K562 (cell line): ENCODE results near the gene FOXN1. TPM values are rescaled to one million over a fixed set of nuclear protein-coding genes. Genes with fewer than 3 reads are reported as not detected.
A peak's percentile ranks its signal among the peaks of the same experiment; 100 is the strongest.

Source experiments
- ATAC-seq: fragments of 200-7000 bp; cut with Tn5 transposase; 3 replicates; pipeline ENCODE4 v1.9.1; 2020; ENCODE audit warnings: moderate library complexity
- BruUV-seq: library from RNA; stranded (reverse); fragments of 400-500 nt; replicated peaks from 2 replicates; lab custom pipeline; 2021; lab: Mats Ljungman, UMichigan
- CTCF ChIA-PET: fragments of 300-600 bp; formaldehyde crosslinking; extraction: SDS; loops from one replicate; lab custom pipeline; 2021; ENCODE audit warnings: low intra/inter-chr PET ratio; lab: Yijun Ruan, JAX
- POLR2A ChIA-PET: fragments of 300-600, 350-650 bp; sonication (Branson Sonifier 250); formaldehyde crosslinking; extraction: SDS; loops from one replicate; lab custom pipeline; 2021; ENCODE audit warnings: antibody characterized with exemption, inconsistent platforms; lab: Yijun Ruan, JAX
- DNase-seq, 4 experiments: peaks; one replicate each; pipeline versions ENCODE4 v3.0.0 to v3.0.0-alpha.2; 2011 to 2018; ENCODE audit warnings: low spot score in 3 of 4, mixed read lengths in 3 of 4; ENCODE audit errors: extremely low read depth in 1 of 4
- FAIRE-seq: peaks from 2 replicates; lab custom pipeline; 2011; peaks lifted over from hg19 to GRCh38; lab: Jason Lieb, UNC
- H2AFZ ChIP-seq: 2 replicates; pipeline ENCODE4 v1.6.0; 2011; ENCODE audit warnings: low read depth, low read length, control low read depth, inconsistent platforms
- H3K27ac ChIP-seq: fragments of 200-600 bp; 3 replicates; pipeline ENCODE4 v1.8.0; 2011; ENCODE audit warnings: low read depth, mild to moderate bottlenecking, control low read depth, inconsistent platforms, low read length, moderate library complexity, mixed read lengths; ENCODE audit errors: extremely low read depth
- H3K27me3 ChIP-seq, 2 experiments: fragments of 300-600 bp in 1 of 2; 2 replicates in 1 of 2; 3 replicates in 1 of 2; pipeline versions ENCODE4 v1.6.0 to v1.8.0; 2011; ENCODE audit warnings: inconsistent platforms in 2 of 2, low read length in 2 of 2, mild to moderate bottlenecking in 1 of 2, mixed read lengths in 1 of 2, moderate library complexity in 1 of 2; ENCODE audit not compliant: control insufficient read depth in 2 of 2, insufficient read depth in 2 of 2
- H3K36me3 ChIP-seq: fragments of 300-600 bp; 3 replicates; pipeline ENCODE4 v1.8.0; 2011; ENCODE audit warnings: mild to moderate bottlenecking, low read length, inconsistent platforms; ENCODE audit not compliant: control insufficient read depth, insufficient read depth
- H3K4me1 ChIP-seq, 2 experiments: fragments of 200-600 bp in 1 of 2; replicated peaks in 1 of 2; 2 replicates in 1 of 2; 3 replicates in 1 of 2; pipeline versions ENCODE4 v1.5.1 to v1.8.0; 2011; ENCODE audit warnings: inconsistent platforms in 2 of 2, low read length in 2 of 2, mild to moderate bottlenecking in 1 of 2, mixed read lengths in 1 of 2, moderate library complexity in 1 of 2; ENCODE audit not compliant: control insufficient read depth in 2 of 2, insufficient read depth in 2 of 2
- H3K4me2 ChIP-seq: 2 replicates; pipeline ENCODE4 v1.6.1; 2011; ENCODE audit warnings: low read length, control low read depth, inconsistent platforms, mixed read lengths; ENCODE audit not compliant: insufficient read depth
- H3K4me3 ChIP-seq: fragments of 200-600 bp; sonication (generic), shearing (Covaris generic); 2 replicates; pipeline ENCODE4 v1.5.1; 2016; ENCODE audit warnings: control low read depth, inconsistent platforms
- H3K79me2 ChIP-seq: fragments of 200-600 bp; 3 replicates; pipeline ENCODE4 v1.8.0; 2011; ENCODE audit warnings: low read length, inconsistent platforms; ENCODE audit not compliant: control insufficient read depth, insufficient read depth
- H3K9ac ChIP-seq, 2 experiments: 2 replicates each; pipeline versions ENCODE4 v1.6.0 to v1.6.1; 2011; ENCODE audit warnings: low read depth in 2 of 2, low read length in 2 of 2, control low read depth in 1 of 2, inconsistent platforms in 1 of 2, mild to moderate bottlenecking in 1 of 2, mixed read lengths in 1 of 2; ENCODE audit not compliant: insufficient read depth in 1 of 2
- H3K9me1 ChIP-seq: one replicate; pipeline ENCODE4 v1.6.0; 2011; ENCODE audit warnings: inconsistent platforms, mild to moderate bottlenecking, low read length, moderate library complexity; ENCODE audit not compliant: control insufficient read depth, insufficient read depth
- H3K9me3 ChIP-seq: replicated peaks from 2 replicates; pipeline ENCODE4 v1.5.1; 2011; ENCODE audit warnings: low read depth, low read length, inconsistent platforms; ENCODE audit not compliant: control insufficient read depth, insufficient read depth
- H4K20me1 ChIP-seq: replicated peaks from 2 replicates; pipeline ENCODE4 v1.6.1; 2011; ENCODE audit warnings: low read length, inconsistent platforms, mixed read lengths; ENCODE audit not compliant: control insufficient read depth, insufficient read depth
- SPI1 ChIP-seq: IDR thresholded peaks from 2 replicates; pipeline ENCODE4 v1.6.1; 2011; ENCODE audit warnings: low read depth, low read length, control low read depth, borderline replicate concordance
- WGBS: fragments of 100-300 bp; shearing (Covaris generic); methylation state at CpG from one replicate; pipeline ENCODE4 v1.1.6; 2016; ENCODE audit warnings: low coverage, mixed read lengths; ENCODE audit not compliant: insufficient coverage; ENCODE audit errors: missing lambda C conversion rate; 5-methylcytosine and 5-hydroxymethylcytosine counted together
- in situ Hi-C: fragments of 300-500 bp; cut with MboI; formaldehyde crosslinking; loops from 4 replicates; pipeline ENCODE4 v1.15.0; 2018; ENCODE audit warnings: inconsistent platforms, mixed read lengths
- intact Hi-C: fragments of 100-400 bp; cut with micrococcal nuclease; formaldehyde crosslinking; loops from 2 replicates; pipeline ENCODE4 v1.14.2; 2022
- polyA plus RNA-seq, 8 experiments: library from polyadenylated mRNA; depleted of rRNA in 4 of 8; stranded (reverse) in 5 of 8; unstranded in 3 of 8; fragments of >200 nt; fragmentation: Nextera tagmentation in 2 of 8; fragmentation: Illumina TruSeq in 1 of 8; extraction: Ambion mirVana in 2 of 8; extraction: Trizol in 1 of 8; gene quantifications; 2 replicates each; pipeline versions ENCODE4 v1.2.1 to v1.2.3, GENCODE V29; 2011 to 2014; ENCODE audit warnings: inconsistent platforms in 1 of 8, missing spikeins in 1 of 8
- total RNA-seq, 7 experiments: library from RNA; depleted of rRNA in 6 of 7; stranded (reverse); fragments of >200 nt in 6 of 7; fragmentation: Illumina TruSeq in 2 of 7; extraction: Trizol in 2 of 7; gene quantifications; 2 replicates each; pipeline versions ENCODE4 v1.2.1 to v1.2.3, GENCODE V29; 2011 to 2021; ENCODE audit warnings: low replicate concordance in 1 of 7
- TF ChIP-seq, protein P1 (sequence below): fragments of 250-450 bp; sonication (Bioruptor Pico); IDR thresholded peaks from 2 replicates; pipeline ENCODE4 v1.4.0; 2020

The FOXN1 gene
- total and polyA plus RNA-seq, 9 of the 15 experiments (the other 6 are each of a cell fraction or from before 2014, with no cell fraction given) = not detected

DNA sequence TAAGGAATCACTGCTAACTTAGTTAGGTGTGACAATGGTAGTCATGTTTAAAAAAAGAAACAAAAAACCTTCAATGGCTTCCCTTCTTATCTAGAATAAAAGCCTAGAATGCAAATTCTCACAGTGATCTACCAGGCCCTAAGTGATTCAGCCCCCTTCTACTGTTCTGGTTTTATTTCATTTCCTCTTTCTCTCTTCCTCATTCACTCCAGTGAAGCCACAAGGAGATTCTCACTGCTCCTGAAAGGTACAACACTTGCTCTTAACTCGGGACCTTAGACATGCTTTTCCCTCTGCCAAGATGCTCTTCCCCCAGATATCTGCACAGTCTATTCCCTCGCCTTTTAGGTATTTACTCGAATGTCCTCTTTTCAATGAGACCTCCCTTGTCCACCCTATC lies 61.5 kb downstream of the FOXN1 start:
- intact Hi-C loops = no loop called here

More for the DNA sequence above, 61.5 kb downstream of the FOXN1 start:
- H3K4me2 ChIP-seq = peak overlapping the region; percentile 34
- peaks cover 84% of the 10 kb centered on the region for H3K79me2 ChIP-seq
- no peaks in the 10 kb centered on the region for H3K27me3 ChIP-seq
- FAIRE-seq (no peak), DNase-seq (no peak), ATAC-seq (no peak)
- no peaks in the 10 kb centered on the region for H3K9me3 ChIP-seq
- TF ChIP-seq, protein P1, sequence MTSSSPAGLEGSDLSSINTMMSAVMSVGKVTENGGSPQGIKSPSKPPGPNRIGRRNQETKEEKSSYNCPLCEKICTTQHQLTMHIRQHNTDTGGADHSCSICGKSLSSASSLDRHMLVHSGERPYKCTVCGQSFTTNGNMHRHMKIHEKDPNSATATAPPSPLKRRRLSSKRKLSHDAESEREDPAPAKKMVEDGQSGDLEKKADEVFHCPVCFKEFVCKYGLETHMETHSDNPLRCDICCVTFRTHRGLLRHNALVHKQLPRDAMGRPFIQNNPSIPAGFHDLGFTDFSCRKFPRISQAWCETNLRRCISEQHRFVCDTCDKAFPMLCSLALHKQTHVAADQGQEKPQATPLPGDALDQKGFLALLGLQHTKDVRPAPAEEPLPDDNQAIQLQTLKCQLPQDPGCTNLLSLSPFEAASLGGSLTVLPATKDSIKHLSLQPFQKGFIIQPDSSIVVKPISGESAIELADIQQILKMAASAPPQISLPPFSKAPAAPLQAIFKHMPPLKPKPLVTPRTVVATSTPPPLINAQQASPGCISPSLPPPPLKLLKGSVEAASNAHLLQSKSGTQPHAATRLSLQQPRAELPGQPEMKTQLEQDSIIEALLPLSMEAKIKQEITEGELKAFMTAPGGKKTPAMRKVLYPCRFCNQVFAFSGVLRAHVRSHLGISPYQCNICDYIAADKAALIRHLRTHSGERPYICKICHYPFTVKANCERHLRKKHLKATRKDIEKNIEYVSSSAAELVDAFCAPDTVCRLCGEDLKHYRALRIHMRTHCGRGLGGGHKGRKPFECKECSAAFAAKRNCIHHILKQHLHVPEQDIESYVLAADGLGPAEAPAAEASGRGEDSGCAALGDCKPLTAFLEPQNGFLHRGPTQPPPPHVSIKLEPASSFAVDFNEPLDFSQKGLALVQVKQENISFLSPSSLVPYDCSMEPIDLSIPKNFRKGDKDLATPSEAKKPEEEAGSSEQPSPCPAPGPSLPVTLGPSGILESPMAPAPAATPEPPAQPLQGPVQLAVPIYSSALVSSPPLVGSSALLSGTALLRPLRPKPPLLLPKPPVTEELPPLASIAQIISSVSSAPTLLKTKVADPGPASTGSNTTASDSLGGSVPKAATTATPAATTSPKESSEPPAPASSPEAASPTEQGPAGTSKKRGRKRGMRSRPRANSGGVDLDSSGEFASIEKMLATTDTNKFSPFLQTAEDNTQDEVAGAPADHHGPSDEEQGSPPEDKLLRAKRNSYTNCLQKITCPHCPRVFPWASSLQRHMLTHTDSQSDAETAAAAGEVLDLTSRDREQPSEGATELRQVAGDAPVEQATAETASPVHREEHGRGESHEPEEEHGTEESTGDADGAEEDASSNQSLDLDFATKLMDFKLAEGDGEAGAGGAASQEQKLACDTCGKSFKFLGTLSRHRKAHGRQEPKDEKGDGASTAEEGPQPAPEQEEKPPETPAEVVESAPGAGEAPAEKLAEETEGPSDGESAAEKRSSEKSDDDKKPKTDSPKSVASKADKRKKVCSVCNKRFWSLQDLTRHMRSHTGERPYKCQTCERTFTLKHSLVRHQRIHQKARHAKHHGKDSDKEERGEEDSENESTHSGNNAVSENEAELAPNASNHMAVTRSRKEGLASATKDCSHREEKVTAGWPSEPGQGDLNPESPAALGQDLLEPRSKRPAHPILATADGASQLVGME (CRISPR knock-in tag) = no peak
- peak; percentile 81; the same call in 1 of the 2 replicates for TF ChIP-seq SPI1
- H4K20me1 ChIP-seq = no peaks in the 10 kb centered on the region
- no peak overlapping the region for H3K4me3 ChIP-seq
- ChIA-PET CTCF (no interaction called here), POLR2A (interaction anchor here (0.6 kb wide), 1 partner anchor 157 kb away, joined by 3 read pairs; no protein-coding TSS in a partner anchor)
- no peak overlapping the region for H3K9ac ChIP-seq
- in situ Hi-C loops = no loop called here
- no peak overlapping the region; the same call in 2 of the 3 replicates for H3K27ac ChIP-seq
- H3K4me1 ChIP-seq = peaks cover 12 to 13% of the 10 kb centered on the region in 2 experiments; a peak in 4 of 5 replicates
- 70% methylated on average over 3 of the region's 3 CpGs for WGBS
- no peak overlapping the region for H2AFZ ChIP-seq
- H3K36me3 ChIP-seq = peaks cover 57% of the 10 kb centered on the region
- TSS peak; percentile 6 for BruUV-seq
- H3K9me1 ChIP-seq = no peaks in the 10 kb centered on the region
